HG03066 (cell line): ENCODE measurements around the gene ZNF292.
"Not testable (repeated sequence)": the region's sequence is repeated elsewhere in the genome, so short reads cannot be mapped to it uniquely, and the experiment has no call there.

Experiments used
- ATAC-seq: cut with Tn5 transposase; IDR thresholded peaks from one replicate; pipeline ENCODE4 v1.9.1; 2021; ENCODE audit warnings: low read depth; ENCODE audit not compliant: unreplicated experiment

ZNF292 gene

GRCh38 chr6:87209812-87210211 lies 54.4 kb downstream of the ZNF292 start:
- ATAC-seq = no peak

DNA sequence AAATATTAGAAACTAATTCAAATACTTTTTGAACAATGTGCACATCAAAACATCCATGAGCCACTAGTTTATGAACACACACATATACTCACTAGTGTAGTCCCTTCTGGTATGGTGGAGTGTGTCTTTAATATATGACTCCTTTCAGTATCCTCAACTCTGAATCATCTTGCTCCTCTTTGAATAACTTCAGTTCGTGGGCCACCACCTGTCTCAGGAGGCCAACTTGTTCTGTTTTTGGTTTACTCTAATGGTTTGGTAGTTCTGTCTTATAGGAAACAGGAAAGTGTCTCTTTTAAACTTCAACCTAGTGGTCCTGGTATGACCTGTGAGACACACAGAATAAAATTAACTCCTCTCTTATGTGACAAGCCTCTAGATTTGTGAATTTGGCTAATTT lies 55.6 kb downstream of the ZNF292 start:
- peak; percentile 96 for ATAC-seq

GRCh38 chr6:87212596-87212995 lies 57.2 kb downstream of the ZNF292 start:
- no peak for ATAC-seq

- ATAC-seq = no peak
These were observed 58.0 kb downstream of the ZNF292 start for GRCh38 chr6:87213364-87213763.

DNA sequence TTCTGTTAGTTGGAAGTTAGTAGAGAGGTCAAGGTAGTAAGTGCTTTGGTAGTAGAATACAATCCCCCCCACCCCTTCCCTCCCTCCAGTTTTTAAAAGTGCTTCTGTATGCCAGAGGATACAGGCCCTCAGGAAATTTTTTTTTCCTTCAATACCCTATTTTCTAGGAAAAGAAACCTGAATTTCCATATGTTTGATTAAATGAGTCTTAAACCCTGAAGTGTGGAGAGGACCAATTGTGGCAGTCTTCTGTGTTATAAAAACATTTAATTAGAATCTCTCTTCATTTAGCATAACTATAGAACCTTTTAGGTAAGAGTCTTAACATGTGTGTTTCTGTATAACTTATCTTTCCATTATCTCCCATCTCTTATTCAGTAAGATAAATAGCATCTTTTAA lies 59.5 kb downstream of the ZNF292 start:
- ATAC-seq = no peak

DNA sequence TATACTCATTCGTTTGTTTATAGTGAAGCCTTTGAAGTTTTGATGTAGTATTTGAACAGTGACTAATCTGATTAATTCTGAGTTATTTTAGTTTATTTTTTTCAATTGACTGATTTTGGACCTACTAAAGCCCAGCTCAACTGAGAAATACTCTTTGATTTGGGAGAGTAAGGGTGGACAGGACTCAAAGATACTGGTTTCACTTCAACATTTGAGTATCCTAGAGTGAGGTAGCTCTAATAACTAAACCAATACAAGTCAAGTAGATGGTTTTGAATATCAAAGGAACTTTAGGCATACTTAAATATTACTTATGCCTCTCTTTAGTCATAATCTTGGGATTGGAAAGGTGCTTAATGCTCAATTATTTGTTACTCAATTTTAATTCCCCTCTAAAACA lies 65.6 kb downstream of the ZNF292 start:
- ATAC-seq = no peak

DNA sequence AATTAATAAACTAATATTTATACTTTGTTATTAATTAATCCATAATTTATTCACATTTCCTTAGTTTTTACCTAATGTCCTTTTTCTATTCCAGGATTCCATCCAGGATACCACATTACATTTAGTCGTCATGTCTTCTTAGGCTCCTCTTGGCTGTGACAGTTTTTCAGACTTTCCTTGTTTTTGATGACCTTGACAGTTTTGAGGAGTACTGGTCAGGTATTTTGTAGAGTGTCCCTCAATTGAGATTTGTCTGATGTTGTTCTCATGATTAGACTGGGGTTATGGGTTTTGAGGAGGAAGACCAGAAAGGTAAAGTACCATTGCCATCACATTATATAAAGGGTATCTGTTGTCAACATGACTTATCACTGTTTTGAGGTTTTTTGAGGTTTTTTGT lies 67.3 kb downstream of the ZNF292 start:
- ATAC-seq = no peak

DNA sequence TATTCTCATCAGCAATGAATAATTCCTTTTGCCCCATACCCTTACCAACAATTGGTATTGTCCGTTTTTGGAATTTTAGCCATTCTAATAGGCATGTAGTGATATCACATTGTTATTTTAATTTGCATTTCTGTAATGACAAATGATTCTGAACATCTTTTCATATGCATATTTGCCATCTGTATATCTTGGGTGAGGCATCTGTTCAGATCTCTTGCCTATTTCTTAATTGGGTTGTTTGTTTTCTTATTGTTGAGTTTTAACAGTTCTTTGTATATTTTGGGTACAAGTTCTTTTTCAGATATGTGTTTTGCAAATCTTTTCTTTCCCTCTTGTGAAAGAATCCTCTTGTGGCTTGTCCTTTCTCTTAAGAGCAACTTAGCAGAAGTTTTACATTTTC lies 69.6 kb downstream of the ZNF292 start:
- ATAC-seq = no peak

DNA sequence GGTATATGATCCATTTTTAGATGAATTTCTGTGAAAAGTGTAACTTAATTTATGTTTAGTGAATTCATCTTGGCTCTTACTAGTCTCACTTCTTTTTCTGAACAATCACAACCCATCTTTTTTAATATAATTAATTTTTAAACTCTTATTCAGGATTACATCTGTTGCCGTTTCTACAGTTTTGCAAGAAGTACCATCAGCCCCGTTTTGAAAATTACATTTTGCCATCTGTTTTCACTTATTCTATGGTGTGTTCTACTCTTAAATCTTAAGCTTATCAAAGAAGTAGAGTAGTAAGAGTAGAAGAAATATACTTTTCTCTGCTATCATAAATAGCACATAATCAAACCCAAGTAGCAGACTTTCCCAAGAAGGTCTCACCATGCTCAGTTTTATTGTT lies 70.1 kb downstream of the ZNF292 start:
- no peak for ATAC-seq

- no peak for ATAC-seq
These were observed 70.6 kb downstream of the ZNF292 start for GRCh38 chr6:87225937-87226336.

DNA sequence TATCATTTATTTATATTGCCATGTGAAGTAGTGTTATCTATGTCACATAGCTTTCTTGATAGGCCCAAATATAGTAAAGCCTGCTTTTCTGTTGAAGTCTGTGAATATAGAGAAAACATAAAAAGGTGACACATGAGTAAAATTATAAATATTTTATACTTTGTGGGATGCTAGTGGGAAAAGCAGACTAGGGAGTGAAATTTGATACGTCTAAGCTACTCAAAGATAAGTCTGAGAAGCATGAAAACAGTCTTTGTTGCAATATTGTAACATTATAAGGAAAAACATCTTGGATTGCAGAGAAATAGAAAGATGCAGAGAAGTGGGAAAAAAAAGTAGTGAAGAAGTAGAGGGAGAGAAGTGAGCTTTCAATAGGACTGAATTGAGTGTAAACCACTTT lies 75.4 kb downstream of the ZNF292 start:
- no peak for ATAC-seq

DNA sequence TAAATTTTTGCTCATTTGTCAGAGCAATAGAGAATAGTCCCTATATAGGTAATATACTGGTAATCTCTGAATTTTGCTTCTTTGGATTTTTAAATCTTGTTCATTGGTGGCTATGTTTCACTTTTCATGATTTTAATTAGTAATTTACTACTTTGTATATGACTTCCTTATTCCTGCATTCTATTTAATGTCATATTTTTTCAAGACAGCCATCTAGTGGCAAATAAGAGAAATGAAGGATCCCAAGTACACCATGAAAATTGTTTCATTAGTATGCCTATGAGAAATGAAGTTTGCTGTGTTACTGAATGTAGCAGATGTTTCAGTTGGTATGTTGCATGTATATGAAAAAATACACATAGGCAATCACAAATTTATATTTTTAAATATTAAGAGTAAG lies 82.4 kb downstream of the ZNF292 start:
- ATAC-seq = no peak

GRCh38 chr6:87239098-87239635 lies 83.8 kb downstream of the ZNF292 start:
- not testable (repeated sequence) for ATAC-seq

GRCh38 chr6:87241304-87241703 lies 85.9 kb downstream of the ZNF292 start:
- ATAC-seq = no peak

GRCh38 chr6:87242311-87242710 lies 86.9 kb downstream of the ZNF292 start:
- no peak for ATAC-seq

DNA sequence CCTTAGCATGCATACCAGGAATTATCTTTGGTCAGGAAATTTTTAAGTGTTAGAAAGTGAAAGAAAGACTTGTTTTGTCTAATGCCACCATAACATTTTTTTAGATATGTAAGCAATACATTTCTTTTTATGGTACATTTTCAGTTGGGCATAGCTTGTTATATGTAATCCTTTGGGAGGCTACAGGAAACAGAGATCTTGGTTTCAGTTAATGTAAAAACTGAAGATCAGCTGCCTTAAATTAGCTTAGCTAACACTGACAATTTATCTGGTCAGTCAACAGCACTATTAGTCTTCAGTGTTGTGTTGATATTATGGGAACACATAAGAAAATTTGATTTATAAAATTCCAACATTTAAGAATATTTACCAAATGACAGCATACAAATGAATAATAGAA lies 88.4 kb downstream of the ZNF292 start:
- peak; percentile 59 for ATAC-seq

DNA sequence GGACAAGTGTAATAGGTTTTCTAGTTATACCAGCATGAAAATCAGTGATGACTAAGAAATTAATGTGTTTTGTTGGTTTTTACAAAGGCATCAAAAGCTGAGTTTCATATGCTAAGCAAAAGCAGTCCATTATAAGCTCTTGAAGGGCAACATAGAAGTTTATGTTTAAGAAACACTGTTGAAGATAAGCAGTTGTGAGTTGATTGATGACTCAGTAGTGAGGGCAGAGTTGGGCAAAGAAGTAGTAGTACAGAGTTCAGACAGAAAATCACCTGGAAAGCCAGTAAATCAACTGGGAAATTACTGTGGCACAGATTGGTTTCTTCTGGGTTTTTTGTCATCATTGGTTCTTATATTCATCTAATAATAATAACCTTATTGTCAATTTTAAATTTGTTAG lies 89.0 kb downstream of the ZNF292 start:
- ATAC-seq = no peak

GRCh38 chr6:87250019-87250418 lies 94.7 kb downstream of the ZNF292 start:
- no peak for ATAC-seq

- no peak for ATAC-seq
These were observed 95.9 kb downstream of the ZNF292 start for GRCh38 chr6:87251225-87251624.

DNA sequence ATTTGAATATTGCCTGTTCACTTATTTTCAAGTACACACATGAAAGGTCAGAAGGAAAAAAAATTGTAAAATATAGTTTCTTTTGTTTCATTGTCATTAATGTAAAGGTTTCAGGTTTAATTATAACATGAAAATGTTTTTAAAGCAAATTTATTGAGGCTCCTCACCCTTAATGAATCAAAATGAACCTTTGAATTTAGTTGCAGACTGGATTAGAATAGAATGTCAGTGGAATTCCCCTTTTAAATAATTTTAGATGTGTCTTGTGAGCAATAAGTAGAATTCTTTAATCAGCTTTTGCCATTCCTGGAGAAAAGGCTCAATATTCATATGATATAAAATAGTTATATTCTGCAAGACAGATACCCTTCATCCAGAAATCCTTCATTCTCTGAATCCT lies 96.4 kb downstream of the ZNF292 start:
- ATAC-seq = no peak

GRCh38 chr6:87257046-87257445 lies 101.7 kb downstream of the ZNF292 start:
- ATAC-seq = no peak

DNA sequence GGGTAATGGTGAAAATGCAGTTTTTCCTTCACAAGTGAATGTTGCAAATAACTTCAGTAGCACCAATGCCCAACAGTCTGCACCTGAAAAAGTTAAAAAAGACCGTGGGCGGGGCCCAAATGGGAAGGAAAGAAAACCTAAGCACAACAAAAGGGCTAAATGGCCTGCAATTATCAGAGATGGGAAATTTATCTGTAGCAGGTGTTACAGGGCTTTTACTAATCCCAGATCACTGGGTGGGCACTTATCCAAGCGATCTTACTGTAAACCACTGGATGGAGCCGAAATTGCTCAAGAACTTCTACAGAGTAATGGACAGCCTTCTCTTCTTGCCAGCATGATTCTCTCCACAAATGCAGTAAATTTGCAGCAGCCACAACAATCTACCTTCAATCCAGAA lies 102.2 kb downstream of the ZNF292 start:
- no peak for ATAC-seq

DNA sequence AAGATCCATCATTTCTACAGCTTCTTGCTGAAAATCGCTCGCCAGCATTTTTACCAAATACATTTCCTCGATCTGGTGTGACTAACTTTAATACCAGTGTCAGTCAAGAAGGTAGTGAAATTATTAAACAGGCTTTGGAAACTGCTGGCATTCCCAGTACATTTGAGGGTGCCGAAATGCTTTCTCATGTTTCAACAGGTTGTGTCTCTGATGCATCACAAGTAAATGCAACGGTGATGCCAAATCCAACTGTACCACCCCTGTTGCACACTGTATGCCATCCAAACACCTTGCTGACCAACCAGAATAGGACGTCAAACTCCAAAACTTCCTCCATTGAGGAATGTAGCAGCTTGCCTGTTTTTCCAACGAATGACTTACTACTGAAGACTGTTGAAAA lies 102.6 kb downstream of the ZNF292 start:
- no peak for ATAC-seq
